Esophagus muscularis mucosa (tissue), 3 donors: Measurements from ENCODE around the gene NEUROD2.

Source experiments
- EP300 ChIP-seq: sonication (generic); formaldehyde crosslinking; IDR thresholded peaks from one replicate; pipeline ENCODE4 v1.6.1; 2017; ENCODE audit warnings: antibody characterized with exemption
- POLR2AphosphoS5 ChIP-seq, 2 donors: sonication (generic); formaldehyde crosslinking; IDR thresholded peaks; one replicate each; pipeline ENCODE4 v1.6.1; 2017; ENCODE audit warnings: antibody characterized with exemption in 2 of 2

DNA sequence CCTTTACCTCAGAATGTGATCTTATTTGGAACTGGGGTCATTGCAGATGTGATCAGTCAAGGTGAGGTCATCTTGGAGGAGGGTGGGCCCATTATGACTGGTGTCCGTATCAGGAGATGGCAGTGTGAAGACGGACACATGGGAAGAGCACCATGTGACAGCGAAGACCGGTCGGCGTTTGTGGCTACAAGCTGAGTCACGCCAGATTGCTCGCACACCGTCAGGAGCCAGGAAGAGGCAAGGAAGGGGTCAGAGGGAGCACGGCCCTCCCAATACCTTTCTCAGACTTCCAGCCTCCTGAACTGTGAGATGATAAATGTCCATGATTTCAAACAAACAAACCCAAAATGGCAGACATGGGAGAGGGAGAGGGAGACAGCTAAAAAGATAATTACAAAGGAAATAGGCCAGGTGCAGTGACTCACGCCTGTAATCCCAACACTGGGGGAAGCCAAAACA lies 42.4 kb upstream of the NEUROD2 start:
- TF ChIP-seq EP300 (no peak), POLR2AphosphoS5 (IDR thresholded peaks at IDR 0.05) (no peak)
